DOHH2 (cell line): ENCODE results near the gene SNCAIP.

ENCODE experiments used
- H3F3A ChIP-seq: fragments of 200-600 bp; sonication (generic), shearing (Covaris generic); 2 replicates; pipeline ENCODE4 v1.6.0; 2016; ENCODE audit warnings: antibody characterized with exemption, mild to moderate bottlenecking; ENCODE audit not compliant: control insufficient read depth, insufficient read depth
- H3K27ac ChIP-seq: fragments of 200-600 bp; sonication (generic); 2 replicates; pipeline ENCODE4 v1.5.1; 2014; ENCODE audit warnings: low read depth, mild to moderate bottlenecking, low read length, moderate library complexity
- H3K27me3 ChIP-seq: fragments of 200-600 bp; sonication (generic); 2 replicates; pipeline ENCODE4 v1.6.1; 2014; ENCODE audit warnings: mild to moderate bottlenecking, low read length, mixed read lengths; ENCODE audit not compliant: control insufficient read depth
- H3K36me3 ChIP-seq: fragments of 200-600 bp; sonication (generic); 2 replicates; pipeline ENCODE4 v1.6.1; 2014; ENCODE audit warnings: mild to moderate bottlenecking, low read length, moderate library complexity, mixed read lengths; ENCODE audit not compliant: control insufficient read depth
- H3K4me1 ChIP-seq: fragments of 200-600 bp; sonication (generic); 2 replicates; pipeline ENCODE4 v1.6.1; 2014; ENCODE audit warnings: mild to moderate bottlenecking, low read length, mixed read lengths; ENCODE audit not compliant: control insufficient read depth
- H3K4me2 ChIP-seq: fragments of 200-600 bp; sonication (generic); 2 replicates; pipeline ENCODE4 v1.6.0; 2014; ENCODE audit warnings: mild to moderate bottlenecking, low read length, moderate library complexity
- H3K4me3 ChIP-seq: fragments of 200-600 bp; sonication (generic); 2 replicates; pipeline ENCODE4 v1.5.1; 2014; ENCODE audit warnings: mild to moderate bottlenecking, low read length, mixed read lengths
- H3K79me2 ChIP-seq: fragments of 200-600 bp; sonication (generic); 2 replicates; pipeline ENCODE4 v1.6.1; 2014; ENCODE audit warnings: mild to moderate bottlenecking, low read length, mixed read lengths; ENCODE audit not compliant: control insufficient read depth
- H3K9me2 ChIP-seq: fragments of 200-600 bp; sonication (generic); replicated peaks from 2 replicates; pipeline ENCODE4 v1.6.1; 2014; ENCODE audit warnings: mild to moderate bottlenecking, low read length, mixed read lengths; ENCODE audit not compliant: control insufficient read depth
- H3K9me3 ChIP-seq: fragments of 200-600 bp; sonication (generic); 2 replicates; pipeline ENCODE4 v1.6.1; 2014; ENCODE audit warnings: antibody characterized with exemption, low read length, mixed read lengths; ENCODE audit not compliant: control insufficient read depth, insufficient read depth
- H4K20me1 ChIP-seq: fragments of 200-600 bp; sonication (generic); 2 replicates; pipeline ENCODE4 v1.6.0; 2014; ENCODE audit warnings: low read depth, mild to moderate bottlenecking, antibody characterized with exemption, low read length, moderate library complexity; ENCODE audit not compliant: control insufficient read depth, insufficient read depth
- CTCF ChIP-seq: fragments of 200-600 bp; sonication (generic); IDR thresholded peaks from one replicate; pipeline ENCODE4 v1.5.1; 2014; ENCODE audit warnings: antibody characterized with exemption, mild to moderate bottlenecking, low read depth, low read length; ENCODE audit not compliant: poor library complexity, severe bottlenecking
- EZH2phosphoT487 ChIP-seq: fragments of 200-600 bp; sonication (generic); IDR thresholded peaks from 2 replicates; pipeline ENCODE4 v1.6.1; 2017; ENCODE audit warnings: borderline replicate concordance, mild to moderate bottlenecking, antibody characterized with exemption, low read length, moderate library complexity, mixed read lengths

Gene SNCAIP

GRCh38 chr5:122500245-122501088, 188.4 kb downstream of the SNCAIP start:
- H3K27me3 ChIP-seq = 0 out of 2 replicates have a peak, but pooled peaks cover 3% of the 10 kb centered on the region
- H3F3A ChIP-seq = no peaks in the 10 kb centered on the region
- H3K4me1 ChIP-seq = no peaks in the 10 kb centered on the region
- no peaks in the 10 kb centered on the region for H3K79me2 ChIP-seq
- no peak for TF ChIP-seq CTCF
- no peak for TF ChIP-seq EZH2phosphoT487
- H3K9me2 ChIP-seq = no peaks in the 10 kb centered on the region
- no peak overlapping the region for H3K4me3 ChIP-seq
- no peak overlapping the region for H3K4me2 ChIP-seq
- H4K20me1 ChIP-seq = no peaks in the 10 kb centered on the region
- no peaks in the 10 kb centered on the region for H3K36me3 ChIP-seq
- no peaks in the 10 kb centered on the region for H3K9me3 ChIP-seq
- no peak overlapping the region for H3K27ac ChIP-seq

- Histone ChIP-seq H4K20me1 (no peaks in the 10 kb centered on the region), H3K9me2 (no peaks in the 10 kb centered on the region), H3K27me3 (0 out of 2 replicates have a peak, but pooled peaks cover 3% of the 10 kb centered on the region), H3F3A (no peaks in the 10 kb centered on the region), H3K79me2 (no peaks in the 10 kb centered on the region), H3K9me3 (no peaks in the 10 kb centered on the region), H3K4me2 (no peak overlapping the region), H3K27ac (no peak overlapping the region), H3K36me3 (no peaks in the 10 kb centered on the region), H3K4me1 (no peaks in the 10 kb centered on the region), H3K4me3 (no peak overlapping the region)
- no peak for TF ChIP-seq EZH2phosphoT487
- TF ChIP-seq CTCF = no peak
Measured at GRCh38 chr5:122501089-122501435, 189.0 kb downstream of the SNCAIP start.

- H3K36me3 ChIP-seq = no peaks in the 10 kb centered on the region
- H3F3A ChIP-seq = no peaks in the 10 kb centered on the region
- H4K20me1 ChIP-seq = no peaks in the 10 kb centered on the region
- no peaks in the 10 kb centered on the region for H3K79me2 ChIP-seq
- H3K9me3 ChIP-seq = no peaks in the 10 kb centered on the region
- TF ChIP-seq CTCF = no peak
- TF ChIP-seq EZH2phosphoT487 = no peak
- H3K4me3 ChIP-seq = no peak overlapping the region
- 0 out of 2 replicates have a peak, but pooled peaks cover 3% of the 10 kb centered on the region for H3K27me3 ChIP-seq
- H3K9me2 ChIP-seq = no peaks in the 10 kb centered on the region
- no peak overlapping the region for H3K4me2 ChIP-seq
- H3K27ac ChIP-seq = no peak overlapping the region
- no peaks in the 10 kb centered on the region for H3K4me1 ChIP-seq
Measured at GRCh38 chr5:122507045-122507444, 195.0 kb downstream of the SNCAIP start.
